Measurements from ENCODE around the gene NTSR1.

The NTSR1 gene

DNA sequence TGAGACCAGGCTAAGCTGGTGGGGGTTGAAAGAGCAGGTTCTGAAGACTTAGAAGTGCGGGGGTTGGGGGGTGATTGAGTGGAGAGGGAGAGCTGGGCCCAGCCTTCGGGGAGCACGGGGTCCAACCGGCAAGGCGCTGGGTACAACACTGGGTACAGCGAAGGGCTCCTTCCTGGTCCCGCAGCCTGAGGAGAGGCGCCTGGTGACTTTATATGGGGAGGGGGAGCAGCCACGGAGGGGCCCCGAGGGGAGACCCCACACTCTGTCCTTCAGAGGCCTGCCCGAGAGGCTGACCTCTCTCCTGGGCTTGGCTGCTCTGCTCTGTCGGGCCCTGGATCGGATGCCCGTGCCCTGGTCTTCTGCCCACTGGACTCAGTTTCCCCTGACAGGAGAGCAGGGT, 10.4 kb upstream of the NTSR1 start:
- TF ChIP-seq, protein P1, sequence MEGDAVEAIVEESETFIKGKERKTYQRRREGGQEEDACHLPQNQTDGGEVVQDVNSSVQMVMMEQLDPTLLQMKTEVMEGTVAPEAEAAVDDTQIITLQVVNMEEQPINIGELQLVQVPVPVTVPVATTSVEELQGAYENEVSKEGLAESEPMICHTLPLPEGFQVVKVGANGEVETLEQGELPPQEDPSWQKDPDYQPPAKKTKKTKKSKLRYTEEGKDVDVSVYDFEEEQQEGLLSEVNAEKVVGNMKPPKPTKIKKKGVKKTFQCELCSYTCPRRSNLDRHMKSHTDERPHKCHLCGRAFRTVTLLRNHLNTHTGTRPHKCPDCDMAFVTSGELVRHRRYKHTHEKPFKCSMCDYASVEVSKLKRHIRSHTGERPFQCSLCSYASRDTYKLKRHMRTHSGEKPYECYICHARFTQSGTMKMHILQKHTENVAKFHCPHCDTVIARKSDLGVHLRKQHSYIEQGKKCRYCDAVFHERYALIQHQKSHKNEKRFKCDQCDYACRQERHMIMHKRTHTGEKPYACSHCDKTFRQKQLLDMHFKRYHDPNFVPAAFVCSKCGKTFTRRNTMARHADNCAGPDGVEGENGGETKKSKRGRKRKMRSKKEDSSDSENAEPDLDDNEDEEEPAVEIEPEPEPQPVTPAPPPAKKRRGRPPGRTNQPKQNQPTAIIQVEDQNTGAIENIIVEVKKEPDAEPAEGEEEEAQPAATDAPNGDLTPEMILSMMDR (IDR thresholded peaks at IDR 0.05) = no peak

DNA sequence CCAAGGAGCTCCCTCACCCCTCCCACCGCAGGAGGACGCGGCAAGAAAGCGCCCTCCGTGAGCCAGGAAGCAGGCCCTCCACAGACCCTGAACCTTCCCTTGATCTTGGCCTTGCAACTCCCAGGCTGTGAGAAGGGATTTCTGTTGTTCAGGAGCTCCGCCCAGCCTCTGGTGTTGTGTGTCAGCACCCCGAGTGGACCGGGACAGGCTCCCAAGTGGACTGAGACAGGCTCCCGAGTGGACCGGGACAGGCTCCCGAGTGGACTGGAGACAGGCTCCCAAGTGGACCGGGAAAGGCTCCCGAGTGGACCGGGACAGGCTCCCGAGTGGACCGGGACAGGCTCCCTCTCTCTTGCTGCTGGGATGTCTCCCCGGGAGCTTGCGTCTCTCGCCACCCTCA, 9.3 kb upstream of the NTSR1 start:
- TF ChIP-seq, protein P1 (IDR thresholded peaks at IDR 0.05) = no peak

DNA sequence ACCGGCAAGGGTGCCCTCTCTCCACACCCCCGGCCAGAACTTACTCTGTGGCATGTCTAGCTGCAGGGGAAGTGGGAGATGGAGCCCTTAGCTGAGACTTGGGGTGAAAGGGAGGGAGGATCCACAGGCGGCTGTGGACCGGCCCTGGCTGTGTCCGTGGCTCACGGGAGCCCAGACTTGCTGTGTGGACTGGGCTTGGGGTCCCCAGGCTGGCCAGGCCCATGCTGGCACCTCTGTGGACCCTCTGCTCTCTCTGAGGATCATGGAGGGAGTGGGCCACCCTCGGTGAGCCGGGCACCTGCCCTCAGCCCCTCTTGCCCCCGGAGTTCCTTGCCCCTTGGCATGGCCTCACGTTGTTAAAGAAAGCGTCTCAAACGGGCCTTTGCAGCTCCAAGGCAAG, 8.9 kb upstream of the NTSR1 start:
- TF ChIP-seq, protein P1 (IDR thresholded peaks at IDR 0.05) = no peak

DNA sequence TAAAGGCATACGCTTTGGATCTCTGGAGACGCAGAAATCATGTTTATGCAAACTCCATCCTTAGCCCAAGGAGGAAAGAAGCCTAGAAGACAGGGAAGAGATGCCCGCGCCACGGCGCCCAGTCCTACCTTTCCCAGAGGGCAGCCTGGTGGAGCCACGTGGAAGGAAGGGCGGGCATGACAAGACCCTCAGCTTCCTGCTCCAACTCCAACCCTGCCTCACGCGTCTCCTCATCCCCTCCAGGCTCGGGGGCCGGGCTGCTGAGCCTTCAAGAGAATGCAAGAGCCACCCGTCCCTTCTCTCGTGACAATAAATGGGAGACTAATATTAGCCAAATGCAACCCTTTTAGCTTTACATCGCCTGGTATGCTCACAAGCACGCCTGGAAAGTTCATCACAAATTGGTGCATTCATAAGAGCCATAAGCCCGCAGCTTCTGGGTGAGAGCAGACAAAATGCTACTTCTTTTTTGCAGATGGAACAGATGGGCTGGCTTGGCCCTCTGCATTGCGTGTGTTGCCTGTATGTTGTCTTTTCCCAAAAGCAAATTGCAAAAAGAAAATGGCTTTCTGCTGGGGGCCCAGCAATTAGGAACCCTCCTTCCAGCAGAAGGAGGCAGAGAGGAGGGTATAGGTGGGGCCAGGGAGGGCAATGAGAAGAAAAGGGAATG, 8.2 kb upstream of the NTSR1 start:
- TF ChIP-seq, protein P1 (IDR thresholded peaks at IDR 0.05) = no peak

DNA sequence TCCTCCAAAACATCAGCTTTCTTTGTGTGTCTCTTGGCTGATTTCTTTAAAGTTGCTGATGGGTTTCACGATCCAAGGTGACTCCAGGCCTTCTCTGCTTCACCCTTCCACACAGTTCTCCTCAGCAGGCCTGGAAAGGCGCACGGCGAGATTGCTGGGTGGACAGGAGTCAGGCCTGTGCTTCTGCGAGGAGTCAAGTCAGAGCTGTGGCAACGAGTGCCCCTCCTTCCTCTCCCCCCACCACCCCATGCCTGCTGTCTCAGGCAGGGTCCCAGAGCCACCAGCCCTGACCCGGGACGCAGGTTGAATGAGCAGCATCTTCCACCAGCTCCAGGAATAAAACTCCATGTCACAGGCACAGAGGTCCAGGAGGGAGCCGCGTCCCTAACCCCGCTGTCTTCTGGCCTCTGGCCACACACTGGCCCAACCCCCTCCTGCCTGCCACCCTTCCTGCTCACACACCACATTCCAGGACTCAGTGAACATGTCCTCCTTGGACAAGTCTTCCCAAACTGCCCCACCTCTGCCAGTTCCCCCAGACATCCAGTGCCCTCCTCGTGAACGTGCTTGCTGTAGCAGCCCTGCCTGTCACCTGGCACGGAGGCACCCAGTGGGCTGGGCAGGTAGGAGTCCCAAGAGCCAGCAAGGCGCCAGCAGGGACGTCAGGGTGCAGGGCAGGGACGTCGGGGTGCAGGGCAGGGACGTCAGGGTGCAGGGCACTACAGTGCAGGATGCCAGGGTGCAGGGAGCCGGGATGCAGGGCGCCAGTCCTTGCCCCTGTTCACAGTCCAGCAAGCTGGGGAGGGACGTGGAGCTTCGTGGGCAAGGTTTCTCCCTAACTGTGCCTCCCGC, 7.2 kb upstream of the NTSR1 start:
- TF ChIP-seq, protein P1 (IDR thresholded peaks at IDR 0.05) = no peak

DNA sequence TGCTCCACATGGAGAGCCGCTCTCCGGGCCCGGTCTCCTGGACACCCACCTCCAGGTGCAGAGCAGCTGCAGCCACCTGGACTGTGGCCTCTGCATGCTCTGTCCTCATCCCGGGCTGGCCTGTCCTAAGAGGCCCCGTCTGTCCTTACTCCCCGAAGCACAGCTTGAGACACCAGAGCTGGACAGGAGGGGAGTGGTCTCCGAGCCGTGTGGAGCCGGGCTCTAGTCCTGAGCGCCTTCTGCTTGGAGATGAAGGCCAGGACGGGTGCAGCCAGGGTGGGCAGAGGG, 6.7 kb upstream of the NTSR1 start:
- TF ChIP-seq, protein P1 (IDR thresholded peaks at IDR 0.05) = no peak

DNA sequence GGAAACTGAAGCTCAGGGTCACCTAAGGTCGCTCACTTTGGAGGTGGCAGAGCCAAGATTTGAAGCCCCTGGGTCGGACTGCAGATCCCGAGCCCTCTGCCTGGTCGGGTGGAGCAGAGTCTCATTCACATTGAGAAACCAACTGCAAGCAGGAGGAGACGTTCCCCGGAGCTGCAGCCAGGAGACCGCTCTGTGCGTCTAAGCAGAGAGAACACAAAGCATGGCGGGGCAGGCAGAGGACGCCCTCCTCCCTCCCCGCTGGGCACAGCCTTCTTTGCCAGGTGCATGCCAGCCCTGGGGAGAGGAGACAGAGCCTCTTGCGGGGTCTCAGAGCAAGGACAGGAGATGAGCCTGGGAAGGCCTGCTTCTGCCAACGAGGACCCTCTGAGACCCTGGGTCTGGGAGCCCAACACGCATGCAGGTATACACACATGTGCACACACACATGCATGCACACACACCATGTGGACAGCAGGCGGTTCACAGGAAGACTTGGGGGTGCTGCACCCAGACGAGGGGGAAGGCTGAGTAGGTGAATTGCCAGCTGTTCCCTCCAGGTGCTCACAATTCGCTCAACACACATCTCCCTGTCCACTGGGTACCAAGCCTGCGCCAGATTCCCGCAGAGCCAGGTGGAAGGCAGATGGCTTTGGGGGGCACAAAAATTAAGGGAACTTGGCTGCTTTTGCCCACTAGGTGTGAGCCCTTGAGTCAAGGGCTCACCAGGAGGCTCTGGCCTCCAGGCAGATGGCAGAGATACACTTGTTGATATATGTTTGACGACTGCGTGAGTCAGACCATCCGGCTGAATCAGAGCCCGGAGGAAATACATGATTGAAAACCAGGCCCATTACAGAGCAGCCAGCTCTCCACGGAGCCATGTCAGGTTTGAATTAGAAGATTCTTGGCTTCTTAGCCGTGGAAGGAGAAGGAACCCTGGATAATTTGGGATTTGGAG, 5.5 kb upstream of the NTSR1 start:
- TF ChIP-seq, protein P1 (IDR thresholded peaks at IDR 0.05) = no peak
